Activated effector memory CD4-positive, alpha-beta T cell treated with Interleukin-2 at 50 U/mL for 16 hours (primary cell): ENCODE data around the gene IFIT1B.
"Not testable (repeated sequence)": the region's sequence is repeated elsewhere in the genome, so short reads cannot be mapped to it uniquely, and the experiment has no call there.

Experiments used
- DNase-seq: peaks from one replicate; pipeline ENCODE4 v3.0.0-alpha.2; 2020

IFIT1B gene

DNA sequence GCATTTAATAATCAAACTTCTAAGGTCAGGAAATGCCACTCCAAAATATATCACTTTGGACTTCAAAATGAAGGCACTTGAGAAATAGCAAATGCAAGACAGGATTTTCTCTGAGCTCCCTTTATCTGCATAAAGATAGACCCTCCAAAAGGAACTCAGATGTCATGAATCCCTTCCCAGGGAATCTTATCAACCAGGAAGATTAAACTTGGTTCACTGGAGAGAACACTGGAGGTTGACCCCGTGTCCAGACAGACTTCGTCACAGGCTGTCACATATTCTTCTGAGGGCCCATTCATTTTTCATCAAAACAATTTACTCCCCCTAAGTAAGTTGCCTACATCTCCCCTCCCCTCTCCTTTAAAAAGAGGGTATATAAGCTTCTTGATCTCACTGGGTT, 28.9 kb upstream of the IFIT1B start:
- DNase-seq, result no peak

DNA sequence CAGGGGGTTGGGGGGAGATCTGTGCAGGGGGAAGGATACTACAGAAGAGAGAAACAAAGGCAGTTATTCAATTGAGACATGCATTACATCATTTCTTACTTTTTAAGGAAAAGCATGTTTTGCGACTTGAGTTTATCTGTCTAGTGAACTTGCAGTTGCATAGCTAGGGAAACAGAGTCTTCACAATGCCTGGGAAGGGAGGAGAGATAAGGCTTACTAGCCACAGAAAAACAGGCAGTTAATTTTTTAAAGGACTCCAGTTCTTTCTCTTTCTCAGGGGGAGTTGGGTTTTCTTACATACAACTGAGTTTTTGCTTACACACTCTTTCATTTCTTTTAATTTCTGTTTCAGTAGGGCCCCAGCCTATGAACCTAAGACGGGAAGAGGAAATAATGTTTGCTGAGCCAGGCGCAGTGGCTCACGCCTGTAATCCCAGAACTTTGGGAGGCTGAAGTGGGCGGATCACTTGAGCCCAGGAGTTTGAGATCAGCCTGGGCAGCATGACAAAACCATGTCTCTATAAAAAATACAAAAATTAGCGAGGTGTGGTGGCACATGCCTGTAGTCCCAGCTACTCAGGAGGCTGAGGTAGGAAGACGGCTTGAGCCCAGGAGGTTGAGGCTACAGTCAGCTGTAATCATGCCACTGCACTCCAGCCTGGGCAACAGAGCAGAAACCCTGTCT, 27.1 kb upstream of the IFIT1B start:
- DNase-seq, result not testable (repeated sequence)

DNA sequence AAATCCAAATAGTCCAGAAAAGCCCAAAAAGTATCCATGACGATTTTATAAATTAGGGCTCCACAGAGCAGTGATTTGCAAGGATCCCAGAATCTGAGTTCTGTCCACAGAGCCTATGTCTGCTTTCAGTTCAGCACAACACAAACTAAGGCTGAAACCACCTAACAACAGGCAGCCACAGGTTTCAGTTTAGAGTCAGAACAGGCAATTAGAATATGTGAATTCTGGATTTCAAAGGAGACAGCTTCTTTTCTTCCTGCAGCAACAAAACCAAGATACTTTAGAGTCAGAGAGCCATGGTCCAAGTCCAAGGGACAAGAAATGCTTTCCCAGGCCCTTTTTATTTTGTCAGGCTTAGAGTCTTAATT, 26.5 kb upstream of the IFIT1B start:
- no peak for DNase-seq

DNA sequence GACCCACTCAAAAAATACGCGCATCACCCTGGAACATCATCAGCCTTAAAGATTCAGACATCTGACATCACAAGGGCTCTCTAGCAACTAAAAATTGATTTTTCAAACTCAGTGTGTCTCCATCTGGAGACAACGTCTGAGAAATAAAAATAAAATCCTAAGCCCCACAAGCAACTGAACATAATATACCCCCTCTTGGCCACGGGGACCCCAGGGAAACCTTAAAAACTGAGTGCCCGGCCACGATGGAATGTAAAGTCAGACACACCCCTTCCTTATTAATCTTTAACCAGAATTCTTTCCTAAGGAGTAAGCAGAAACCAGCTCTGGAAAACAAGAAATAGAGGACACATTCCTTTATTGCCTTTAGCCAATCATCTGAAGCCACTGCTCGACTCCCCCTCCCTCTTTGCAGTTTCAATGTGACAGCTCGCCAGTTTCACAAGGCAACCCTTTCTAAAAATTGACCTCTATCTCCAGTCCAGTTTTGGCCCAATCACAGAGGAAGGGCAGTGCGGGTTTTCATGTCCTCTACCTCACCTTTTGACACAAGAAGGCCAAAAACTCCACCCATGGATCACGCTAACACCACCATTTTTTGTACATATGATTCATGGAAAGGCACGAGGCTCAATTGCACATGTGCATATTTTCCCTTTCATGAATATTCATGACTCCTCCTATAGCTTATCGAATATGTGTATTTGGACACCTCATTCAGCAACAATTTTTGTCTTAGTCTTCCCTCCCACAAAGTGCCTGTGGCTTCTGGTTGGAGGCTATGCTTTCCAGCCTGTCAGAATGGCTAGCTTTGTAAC, 25.9 kb upstream of the IFIT1B start:
- no peak for DNase-seq

DNA sequence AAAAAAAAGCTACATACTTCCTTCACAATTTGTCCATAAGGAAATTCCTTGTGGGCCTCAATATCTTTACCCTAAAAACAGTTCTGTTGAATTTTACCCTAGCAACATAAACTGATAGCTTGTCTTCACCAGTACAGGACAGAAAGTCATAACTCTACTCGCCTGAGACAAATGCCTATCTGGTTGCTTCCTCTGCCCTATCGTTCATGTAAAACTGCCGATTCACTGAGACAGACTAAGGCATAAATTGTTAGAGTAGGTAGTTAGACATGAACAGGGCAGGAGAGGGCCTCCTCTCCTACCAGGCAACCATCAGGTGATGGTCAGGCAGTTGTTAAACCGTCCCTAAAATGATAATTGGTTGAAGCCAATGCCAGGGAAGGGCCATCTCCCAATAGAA, 25.1 kb upstream of the IFIT1B start:
- no peak for DNase-seq

DNA sequence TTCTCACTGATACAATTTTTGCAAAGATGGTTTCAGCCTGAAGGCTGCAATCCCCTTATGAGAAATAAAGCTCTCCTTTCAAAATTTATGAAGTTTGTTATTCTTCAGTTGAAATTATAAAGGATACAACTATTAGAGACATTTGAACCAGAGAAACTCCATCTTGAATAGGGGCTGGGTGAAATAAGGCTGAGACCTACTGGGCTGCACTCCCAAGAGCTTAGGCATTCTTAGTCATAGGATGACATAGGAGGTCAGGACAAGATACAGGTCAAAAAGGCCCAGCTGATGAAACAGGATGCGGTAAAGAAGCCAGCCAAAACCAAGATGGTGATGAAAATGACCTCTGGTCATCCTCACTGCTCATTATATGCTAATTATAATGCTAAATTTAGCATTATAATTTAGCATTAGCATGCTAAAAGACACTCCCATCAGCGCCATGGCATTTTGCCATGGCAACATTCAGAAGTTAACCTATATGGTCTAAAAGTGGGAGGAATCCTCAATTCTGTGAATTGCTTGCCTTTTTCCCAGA, 22.4 kb upstream of the IFIT1B start:
- no peak for DNase-seq

DNA sequence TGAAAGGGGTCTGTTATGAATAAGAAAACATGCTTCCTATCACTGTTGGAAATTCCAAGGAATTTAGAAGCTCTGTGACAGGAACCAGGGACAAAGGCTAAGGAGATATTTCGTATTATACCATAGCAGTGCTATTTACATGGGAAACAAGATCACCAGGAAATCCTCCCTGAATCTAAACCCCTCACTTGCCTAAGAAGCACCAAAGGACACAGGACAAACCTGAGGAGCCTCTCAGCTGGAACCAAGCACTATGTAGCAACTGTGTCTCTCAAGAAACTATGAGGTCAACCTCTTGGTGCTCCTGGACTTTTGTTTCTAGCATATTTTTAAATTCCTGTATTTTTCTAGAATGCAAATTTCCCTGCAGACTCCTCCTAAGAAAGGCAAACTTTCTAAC, 20.8 kb upstream of the IFIT1B start:
- no peak for DNase-seq

DNA sequence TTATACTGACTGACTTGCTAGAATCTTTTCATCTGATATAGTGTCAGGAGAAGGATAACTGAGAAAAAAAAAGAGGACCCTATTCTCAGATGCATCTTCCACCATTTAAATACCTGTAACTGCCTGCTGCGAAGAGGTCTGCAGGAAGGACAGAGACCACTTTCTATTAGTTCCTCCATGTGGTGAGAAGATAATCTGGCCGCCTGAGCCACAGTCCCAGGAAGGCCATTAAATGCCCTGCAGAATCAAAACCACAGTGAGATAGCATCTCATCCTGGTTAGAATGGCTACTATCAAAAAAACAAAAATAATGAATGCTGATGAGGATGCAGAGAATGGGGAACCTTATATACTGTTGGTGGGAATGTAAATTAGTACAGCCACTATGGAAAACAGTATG, 19.9 kb upstream of the IFIT1B start:
- no peak for DNase-seq

DNA sequence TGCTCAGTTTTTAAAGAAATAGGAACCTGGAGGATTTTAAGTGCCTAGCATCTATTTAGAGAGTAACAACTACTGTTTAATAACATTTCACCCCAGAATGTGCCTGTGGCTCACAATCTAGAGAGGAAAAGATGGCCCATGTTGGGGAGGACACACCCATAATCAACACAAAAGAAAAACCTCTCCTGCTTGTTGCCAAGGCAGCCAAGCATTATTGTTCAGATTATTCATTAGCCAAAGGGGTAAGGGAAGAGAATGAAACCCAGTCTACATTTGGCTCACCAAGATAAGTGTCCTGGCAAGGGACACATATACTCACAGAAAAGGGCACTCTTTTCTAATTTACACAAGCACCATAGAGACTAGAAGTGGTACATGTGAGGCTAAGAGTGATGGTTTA, 17.7 kb upstream of the IFIT1B start:
- no peak for DNase-seq

DNA sequence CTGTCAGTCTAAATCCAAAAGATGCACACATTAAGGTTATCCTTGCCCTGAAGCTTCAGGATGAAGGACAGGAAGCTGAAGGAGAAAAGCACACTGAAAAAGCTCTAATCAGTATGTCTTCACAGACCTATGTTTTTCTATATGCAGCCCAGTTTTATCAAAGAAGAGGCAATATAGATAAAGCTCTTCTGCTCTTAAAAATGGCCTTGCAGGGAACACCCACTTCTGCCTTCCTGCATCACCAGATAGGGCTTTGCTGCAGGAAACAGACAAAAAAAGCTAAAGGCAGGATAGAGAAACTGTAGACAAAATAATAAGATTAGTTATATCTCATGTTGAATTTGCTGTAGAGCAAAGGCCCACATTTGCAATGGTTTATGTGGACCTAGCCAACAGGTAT, 14.9 kb upstream of the IFIT1B start:
- DNase-seq, result no peak

DNA sequence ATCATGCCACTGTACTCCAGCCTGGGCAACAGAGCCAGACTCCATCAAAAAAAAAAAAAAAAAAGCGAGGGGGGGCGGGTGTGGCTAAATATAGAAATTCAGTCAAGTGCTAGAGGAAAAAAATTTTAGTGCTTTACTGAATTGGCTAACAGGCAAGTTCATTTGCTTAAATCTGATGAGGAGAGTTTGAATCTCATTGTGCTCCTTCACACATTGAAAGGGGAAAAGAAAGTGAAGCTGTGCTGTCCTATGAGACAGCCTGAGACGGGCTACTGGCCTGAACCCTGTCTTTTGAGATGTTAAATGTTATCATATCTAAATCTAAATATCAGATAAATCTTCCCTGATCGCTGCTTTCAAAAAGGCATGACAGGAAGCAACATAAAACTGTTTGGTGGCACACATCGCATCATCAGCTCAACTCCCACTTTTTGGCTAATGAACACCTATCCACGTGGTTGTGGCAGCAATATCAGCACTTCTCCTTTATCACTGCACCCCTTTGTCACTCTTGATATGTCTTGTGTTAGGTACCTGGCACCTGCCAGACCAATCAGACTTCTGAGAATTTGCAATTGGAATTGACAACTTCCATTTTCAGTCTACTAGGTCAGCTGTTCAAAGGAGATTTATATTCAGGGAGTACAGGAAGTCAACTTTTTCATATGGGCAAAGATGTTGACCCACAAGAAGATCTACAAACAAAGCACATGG, 14.0 kb upstream of the IFIT1B start:
- DNase-seq, result no peak

DNA sequence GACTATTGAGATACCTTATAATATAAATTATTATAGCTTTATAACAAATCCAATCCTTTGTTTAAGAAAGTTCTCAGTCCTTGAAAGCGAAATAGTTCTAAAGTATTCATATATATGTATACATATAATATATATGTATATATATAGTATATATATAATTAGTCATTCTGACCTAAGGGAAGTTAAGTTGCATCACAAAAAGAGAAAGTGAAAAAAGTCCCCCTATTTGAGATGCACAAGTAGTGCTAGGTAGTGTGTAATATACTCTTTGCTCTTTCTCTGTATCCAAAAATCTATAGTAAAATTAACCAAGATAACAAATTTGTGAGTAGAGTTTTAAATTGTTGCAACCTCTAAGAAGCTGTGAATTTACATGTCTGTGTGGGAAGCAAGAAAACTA, 13.3 kb upstream of the IFIT1B start:
- no peak for DNase-seq

DNA sequence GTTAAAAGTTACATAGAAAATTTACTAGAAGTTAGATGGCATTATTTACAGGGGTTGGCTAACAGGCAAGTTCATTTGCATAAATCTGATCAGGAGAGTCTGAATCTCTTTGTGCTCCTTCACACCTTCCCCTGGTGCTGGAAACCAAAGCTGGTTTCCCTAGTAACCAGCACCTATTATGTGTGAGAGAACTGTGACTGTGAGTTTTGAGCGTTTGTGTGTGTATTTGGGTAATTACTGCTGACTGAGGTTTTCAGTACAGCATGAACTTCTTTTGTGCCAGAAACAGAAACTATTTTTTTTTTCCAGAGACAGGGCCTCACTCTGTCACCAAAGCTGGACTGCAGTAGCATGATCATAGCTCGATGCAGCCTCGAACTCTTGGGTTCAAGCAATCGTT, 10.3 kb upstream of the IFIT1B start:
- no peak for DNase-seq

DNA sequence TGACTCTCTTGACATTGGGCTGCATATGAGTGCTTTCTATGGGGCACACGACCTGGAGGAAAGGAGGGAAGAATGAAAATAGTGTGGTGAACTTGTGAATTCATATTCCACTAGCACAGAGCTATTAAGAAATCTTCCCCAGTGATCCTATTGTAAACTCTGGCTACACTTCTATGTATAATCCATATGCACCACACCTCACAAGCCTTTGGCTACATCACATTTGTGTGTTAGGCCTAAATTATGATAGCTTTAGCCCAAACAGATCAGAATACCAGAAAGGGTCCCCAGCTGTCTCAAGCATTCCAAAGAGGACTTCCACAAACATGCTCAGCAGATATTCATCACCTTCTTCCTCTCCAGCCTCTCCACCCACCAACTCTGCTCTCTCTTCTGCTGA, 9.7 kb upstream of the IFIT1B start:
- no peak for DNase-seq

DNA sequence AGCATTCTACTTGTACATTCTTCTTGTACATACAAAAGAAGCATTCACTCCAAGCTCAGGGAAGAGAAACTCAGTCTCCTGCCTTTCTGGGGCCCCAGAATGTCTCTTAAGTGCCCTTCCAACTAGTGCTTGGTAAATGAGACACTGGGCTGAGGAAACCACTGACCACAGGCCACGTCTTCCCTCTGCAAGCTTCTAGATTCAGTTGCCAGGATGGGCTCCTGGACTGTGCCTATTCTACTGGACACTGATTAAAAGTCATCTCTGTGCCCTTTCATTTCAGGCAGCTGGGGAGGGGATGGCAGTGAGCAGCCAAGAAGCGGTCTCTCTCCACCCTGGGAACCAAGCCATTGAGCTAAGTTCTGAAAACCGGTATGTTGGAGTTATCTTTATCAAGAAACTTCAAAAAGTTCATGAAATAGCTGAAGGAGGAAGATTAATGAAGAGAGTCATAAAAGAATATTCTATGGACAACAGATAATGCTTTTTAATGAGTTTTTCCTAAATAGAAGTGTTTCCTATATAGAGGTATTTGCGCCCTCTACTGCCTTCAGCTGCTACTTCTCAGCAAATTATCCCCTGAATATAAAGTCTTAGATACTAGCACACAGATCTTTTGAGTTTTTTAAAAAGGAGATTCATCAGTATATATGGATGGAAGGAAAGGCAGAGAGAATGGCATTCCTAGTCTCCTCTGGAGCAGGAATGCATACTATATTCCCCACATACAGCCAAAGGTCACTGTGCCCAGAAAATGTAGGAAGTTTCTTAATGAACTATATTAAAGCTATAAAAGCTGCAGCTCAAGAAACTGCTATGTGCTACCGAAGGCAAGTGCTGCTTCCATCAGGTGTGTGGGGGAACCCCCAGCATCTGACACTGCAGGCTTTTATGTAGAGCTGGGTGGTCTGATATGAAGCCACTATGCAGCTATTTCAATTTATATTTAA, 8.4 kb upstream of the IFIT1B start:
- DNase-seq, result no peak

DNA sequence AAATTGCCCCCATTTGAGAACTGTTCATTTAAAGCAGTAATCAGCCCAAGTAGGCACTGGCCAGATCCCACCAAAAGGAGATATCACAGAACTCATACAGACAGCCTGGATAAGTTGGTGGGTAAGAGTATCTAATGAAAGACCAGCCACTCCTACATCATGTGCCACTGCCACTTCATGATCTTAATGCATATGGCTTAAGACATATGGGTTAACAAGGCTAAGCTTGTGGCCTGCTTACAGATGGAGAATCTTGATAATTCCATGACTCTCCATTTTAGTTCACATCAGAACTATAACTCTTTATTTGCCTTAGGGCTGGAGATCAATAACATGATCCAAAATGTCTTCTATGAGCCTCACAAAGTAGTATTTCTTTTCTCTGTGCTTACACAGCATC, 6.8 kb upstream of the IFIT1B start:
- DNase-seq, result no peak

DNA sequence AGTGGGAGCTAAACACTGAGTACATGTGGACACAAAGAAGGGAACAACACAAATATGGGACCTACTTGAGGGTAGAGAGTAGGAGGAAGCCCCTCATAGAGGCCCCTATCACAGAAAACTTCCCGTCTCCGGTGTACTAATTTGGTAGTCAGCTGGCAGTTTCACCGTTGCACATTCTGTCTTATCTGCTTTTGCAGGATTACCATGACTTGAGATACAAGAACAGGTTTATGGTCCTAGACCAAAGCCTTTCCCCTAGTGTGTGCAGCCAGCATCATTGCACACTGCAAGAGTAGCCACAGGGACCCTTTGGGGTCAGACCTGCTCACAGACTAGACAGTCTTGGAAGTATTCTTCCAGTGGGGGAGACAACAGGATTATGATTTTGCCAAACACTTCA, 5.9 kb upstream of the IFIT1B start:
- DNase-seq, result no peak

DNA sequence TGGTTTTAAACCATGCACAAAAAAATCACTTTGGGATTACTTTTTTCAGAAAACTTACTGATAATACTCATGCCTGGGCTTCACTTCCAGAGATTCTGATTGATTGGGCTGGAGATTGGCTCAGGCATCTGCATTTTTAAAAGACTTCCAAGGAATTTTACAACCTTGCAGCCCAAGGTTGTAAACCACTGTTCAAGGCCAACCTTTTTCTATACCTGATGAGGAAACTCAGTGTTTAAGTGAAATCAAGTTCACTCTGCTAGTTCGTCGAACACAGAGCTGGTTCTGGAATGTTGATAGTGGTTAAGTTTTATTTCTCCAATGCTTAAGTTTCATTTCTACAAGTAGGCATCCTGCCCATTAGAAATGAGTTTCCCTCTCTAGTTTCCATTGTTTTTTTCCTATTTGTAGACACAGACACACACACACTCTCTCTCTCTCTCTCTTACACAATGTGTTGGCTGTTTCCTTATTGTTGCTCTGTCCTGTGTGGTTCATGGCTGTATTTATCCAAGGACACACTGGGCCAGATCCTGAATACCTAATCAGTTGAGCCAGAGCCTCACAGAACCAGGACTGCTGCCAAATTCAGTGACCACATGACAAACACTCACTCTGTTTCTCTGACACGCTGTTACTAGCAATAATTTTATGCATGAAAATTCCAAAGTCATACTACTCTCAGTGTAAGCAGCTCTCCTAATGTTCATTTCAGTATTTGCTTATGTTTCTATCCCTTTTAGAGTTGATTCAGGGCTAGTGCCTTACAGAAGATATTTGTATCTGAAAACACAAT, 3.7 kb upstream of the IFIT1B start:
- no peak for DNase-seq

DNA sequence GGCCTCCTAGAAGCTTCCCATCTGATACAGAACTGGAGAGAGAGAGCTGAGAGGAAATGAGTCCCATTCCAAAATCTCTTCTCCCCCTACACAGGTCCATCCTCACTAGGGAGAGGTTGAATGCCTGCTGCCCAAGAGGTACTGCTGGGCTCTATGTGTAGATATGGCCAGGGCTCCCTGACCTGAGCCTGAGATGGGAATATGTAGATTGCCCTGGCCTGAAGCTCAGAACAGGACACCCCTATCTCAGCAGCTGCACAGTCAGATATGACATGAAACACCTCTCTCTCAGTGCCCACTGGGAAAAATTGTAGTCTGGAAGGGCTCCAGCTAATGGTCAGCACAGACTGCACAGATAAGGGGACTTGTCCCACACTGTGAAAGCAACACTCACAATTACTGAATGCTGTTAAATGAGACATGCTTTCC, 3.1 kb upstream of the IFIT1B start:
- DNase-seq, result no peak

DNA sequence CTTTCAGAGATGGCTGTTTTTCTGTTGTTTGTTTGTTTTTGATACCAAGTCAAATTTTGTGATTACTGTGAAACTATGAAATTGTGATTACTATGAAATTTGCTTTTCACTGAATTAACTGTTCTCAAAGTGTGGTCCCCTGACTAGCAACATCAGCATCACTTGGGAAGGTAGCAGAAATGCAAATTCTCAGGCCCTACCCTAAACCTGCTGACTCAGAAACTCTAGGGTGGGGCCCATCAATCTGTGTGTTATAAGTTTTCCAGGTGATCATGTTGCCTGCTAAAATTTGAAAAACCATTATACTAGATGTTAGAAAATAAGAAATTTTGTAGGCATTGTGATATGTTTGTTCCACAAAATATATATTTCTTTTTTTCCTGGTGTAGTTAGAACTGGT, 1.2 kb downstream of the IFIT1B start:
- DNase-seq, result no peak

DNA sequence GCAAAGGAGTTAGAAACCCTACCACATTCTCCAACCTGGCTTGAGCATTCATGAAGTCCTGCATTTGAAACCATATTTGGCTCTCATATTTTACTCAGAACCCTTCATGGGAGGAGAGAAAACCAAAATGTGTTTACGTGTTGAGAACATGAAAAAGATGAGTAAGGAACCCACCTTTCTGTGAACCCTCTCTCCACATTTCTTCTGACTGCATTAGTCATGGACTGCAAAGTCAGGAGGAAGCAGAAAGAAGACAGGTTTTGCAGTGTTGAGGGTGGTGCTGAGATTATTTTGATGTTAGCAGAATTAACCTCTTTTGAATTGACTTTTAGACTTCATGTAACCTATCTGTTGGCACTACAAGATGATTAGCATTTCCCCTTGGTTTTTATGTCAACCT, 4.9 kb downstream of the IFIT1B start:
- no peak for DNase-seq
